ENCODE results near the gene PLEKHF1. TPM values are rescaled to one million over a fixed set of nuclear protein-coding genes. Genes with fewer than 3 reads are reported as not detected.

The PLEKHF1 gene
- total RNA-seq, 1 donor from 2014 or later, result 0.92 TPM

DNA sequence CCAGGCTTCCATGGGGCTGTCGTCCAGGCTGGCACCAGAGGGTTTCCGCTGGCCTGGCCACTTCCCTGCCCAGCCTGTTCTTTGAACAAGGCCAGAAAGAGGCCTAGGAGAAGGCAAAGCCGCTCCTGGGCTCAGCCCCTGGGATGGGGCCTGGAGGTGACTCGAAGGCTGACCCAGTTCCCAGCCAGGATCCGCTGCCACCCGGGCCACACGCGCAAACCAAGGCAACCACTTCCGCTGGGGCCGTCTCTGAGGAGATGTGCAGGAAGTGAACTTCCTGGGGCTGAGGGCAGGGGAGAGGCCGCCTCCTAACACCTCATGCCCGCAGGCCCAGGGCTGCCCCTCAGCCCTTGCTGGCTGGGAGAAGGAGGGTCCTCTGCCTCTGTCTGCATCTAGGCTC is 15.2 kb downstream of the PLEKHF1 start:
- H3K27ac Mint-ChIP-seq, result no peak overlapping the region

DNA sequence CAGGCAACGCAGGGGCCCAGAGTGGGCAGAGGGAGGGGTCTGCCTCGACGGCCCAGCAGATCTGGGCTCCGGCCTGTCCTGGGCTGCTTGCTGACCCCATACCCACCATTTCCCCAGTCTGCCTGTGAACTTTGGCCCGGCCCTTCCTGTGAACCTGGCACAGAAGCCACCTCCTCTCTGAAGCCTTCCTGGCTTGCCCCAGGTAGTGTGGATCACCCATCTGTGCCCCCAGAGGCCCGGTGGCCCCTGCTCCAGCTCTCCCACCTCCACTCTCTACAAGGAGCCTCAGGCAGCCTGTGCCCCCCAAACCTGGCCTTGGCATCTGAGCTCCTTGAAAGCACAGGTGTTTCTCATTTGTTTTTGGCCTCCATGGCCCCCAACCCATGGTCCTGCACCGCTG is 15.7 kb downstream of the PLEKHF1 start:
- no peaks in the 10 kb centered on the region for H3K4me1 Mint-ChIP-seq
- no peaks in the 10 kb centered on the region for H3K36me3 Mint-ChIP-seq
- H3K27me3 Mint-ChIP-seq (ENCODE audit: low read depth), result peaks cover 2% of the 10 kb centered on the region
- TF ChIP-seq CTCF (IDR thresholded peaks at IDR 0.05; ENCODE audit: unreplicated experiment), result no peak
- H3K4me3 Mint-ChIP-seq, result no peak overlapping the region
- H3K27ac Mint-ChIP-seq, result no peak overlapping the region
- DNase-seq (ENCODE audit: low spot score in 2 of 2, unreplicated experiment in 2 of 2), result no peak
- no peaks in the 10 kb centered on the region for H3K9me3 Mint-ChIP-seq

More for the DNA sequence above, 15.2 kb downstream of the PLEKHF1 start:
- peaks cover 2% of the 10 kb centered on the region for H3K27me3 Mint-ChIP-seq (ENCODE audit: low read depth)
- no peak overlapping the region for H3K4me3 Mint-ChIP-seq
- no peaks in the 10 kb centered on the region for H3K9me3 Mint-ChIP-seq
- no peaks in the 10 kb centered on the region for H3K4me1 Mint-ChIP-seq
- no peaks in the 10 kb centered on the region for H3K36me3 Mint-ChIP-seq
- DNase-seq (ENCODE audit: low spot score in 2 of 2, unreplicated experiment in 2 of 2), result no peak
- no peak for TF ChIP-seq CTCF (IDR thresholded peaks at IDR 0.05; ENCODE audit: unreplicated experiment)

DNA sequence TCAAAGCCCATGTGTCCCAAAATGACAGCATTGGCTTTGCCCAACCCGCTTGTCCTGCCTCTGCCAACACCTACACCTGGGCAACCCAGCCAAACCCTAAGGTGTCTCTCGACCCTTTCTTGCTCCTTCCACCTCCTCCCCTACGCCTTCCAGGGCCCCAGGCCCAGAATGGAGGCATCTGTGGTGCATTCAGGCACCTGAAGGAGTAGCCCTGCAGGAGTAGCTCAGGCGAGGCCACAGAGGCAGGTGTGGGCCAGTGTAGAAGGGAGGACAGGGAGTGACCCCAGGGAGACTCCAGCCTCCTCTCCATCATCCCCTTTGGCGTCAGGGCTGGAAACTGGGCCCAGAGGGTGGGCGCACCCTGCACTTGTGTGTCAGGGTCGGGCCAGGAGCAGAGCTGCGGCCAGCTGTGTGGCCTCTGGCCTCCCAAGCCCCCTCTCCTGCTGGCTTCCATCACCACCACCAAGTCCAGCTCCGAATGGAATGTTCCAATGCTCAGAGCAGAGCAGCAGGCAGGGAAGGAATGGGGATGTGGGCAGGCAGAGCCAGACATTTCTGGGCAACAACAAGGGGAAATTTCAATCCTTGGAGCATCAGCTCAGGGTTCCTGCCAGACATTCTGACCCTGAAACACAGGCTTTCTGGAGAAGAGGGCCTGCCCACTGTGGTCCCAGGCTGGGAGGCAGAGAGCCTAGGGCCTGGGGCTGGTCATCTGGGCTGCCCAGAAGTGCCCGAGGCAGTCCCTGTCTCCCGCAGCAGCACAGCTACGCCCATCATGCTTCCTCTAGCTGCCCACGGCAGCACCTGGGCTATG is 16.4 kb downstream of the PLEKHF1 start:
- TF ChIP-seq CTCF (IDR thresholded peaks at IDR 0.05; ENCODE audit: unreplicated experiment), result no peak
- DNase-seq (ENCODE audit: low spot score in 2 of 2, unreplicated experiment in 2 of 2), result no peak
- peaks cover 2% of the 10 kb centered on the region for H3K27me3 Mint-ChIP-seq (ENCODE audit: low read depth)
- no peaks in the 10 kb centered on the region for H3K9me3 Mint-ChIP-seq
- no peak overlapping the region for H3K4me3 Mint-ChIP-seq
- H3K4me1 Mint-ChIP-seq, result no peaks in the 10 kb centered on the region
- H3K36me3 Mint-ChIP-seq, result no peaks in the 10 kb centered on the region
- no peak overlapping the region for H3K27ac Mint-ChIP-seq

DNA sequence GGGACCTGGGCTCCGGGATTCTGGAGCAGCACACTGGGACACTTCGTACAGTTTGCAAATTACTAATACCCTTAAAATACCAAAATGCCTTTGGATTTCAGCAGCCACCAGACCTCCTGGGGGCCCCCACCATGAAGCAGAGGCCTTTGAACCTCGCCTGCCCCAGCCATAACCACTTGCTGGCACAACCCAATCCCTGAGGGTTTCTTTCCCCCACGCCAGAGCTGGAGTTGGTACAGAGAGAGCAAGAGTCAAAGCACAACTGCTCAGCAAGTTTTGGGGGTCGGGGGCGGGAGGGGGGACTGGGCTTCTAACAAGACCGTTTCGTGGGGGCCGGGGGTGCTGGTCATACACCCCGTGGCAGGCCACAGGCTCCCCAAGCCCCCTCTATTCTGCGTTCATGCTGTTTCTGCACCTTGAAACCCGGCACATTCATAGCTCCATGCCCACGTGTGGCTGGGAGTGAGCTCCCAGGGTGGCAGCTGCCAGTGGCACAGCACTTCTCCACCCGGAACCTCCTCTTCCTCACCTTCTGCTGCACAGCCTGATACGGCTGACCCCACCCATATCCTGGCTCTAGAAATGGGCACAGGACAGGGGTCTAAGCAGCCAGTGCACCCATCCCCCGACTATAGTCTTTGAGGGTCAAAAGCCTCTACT is 17.1 kb downstream of the PLEKHF1 start:
- H3K9me3 Mint-ChIP-seq, result no peaks in the 10 kb centered on the region
- no peak for DNase-seq (ENCODE audit: low spot score in 2 of 2, unreplicated experiment in 2 of 2)
- H3K4me1 Mint-ChIP-seq, result no peaks in the 10 kb centered on the region
- no peak overlapping the region for H3K27ac Mint-ChIP-seq
- H3K36me3 Mint-ChIP-seq, result no peaks in the 10 kb centered on the region
- no peak overlapping the region for H3K4me3 Mint-ChIP-seq
- peaks cover 2% of the 10 kb centered on the region for H3K27me3 Mint-ChIP-seq (ENCODE audit: low read depth)
- no peak for TF ChIP-seq CTCF (IDR thresholded peaks at IDR 0.05; ENCODE audit: unreplicated experiment)

DNA sequence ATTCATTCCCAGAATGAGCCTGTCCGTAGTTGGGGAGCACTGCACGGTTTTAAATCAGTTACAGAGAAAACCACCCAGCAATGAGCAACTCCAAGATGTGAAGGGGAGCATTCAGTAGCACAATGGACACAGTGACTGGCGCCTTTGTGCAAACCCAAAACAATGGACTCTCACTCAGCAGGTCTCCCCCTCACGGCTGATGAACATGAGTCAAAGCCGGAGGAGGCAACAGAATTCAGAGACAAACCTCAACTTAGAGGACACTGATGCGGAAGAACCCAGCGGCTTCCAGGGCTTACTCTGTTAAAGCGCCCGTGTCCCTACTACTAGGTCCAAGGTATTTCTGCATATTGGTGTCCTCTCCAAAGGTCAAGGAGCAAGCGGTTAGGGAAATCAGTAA is 17.7 kb downstream of the PLEKHF1 start:
- Mint-ChIP-seq H3K36me3 (no peaks in the 10 kb centered on the region), H3K27ac (no peak overlapping the region), H3K4me3 (no peak overlapping the region), H3K9me3 (no peaks in the 10 kb centered on the region), H3K27me3 (ENCODE audit: low read depth) (peaks cover 2% of the 10 kb centered on the region), H3K4me1 (no peaks in the 10 kb centered on the region)
- no peak for TF ChIP-seq CTCF (IDR thresholded peaks at IDR 0.05; ENCODE audit: unreplicated experiment)
- no peak for DNase-seq (ENCODE audit: low spot score in 2 of 2, unreplicated experiment in 2 of 2)

All from mesothelial cell of epicardium (in vitro differentiated cells).